ENCODE data around the gene KLHL1.
A peak's percentile ranks its signal among the peaks of the same experiment; 100 is the strongest.

KLHL1 gene

GRCh38 chr13:69857183-69857821 lies 250.9 kb downstream of the KLHL1 start:
- DNase-seq: peak; percentile 9

- no peak for DNase-seq
These were observed 251.9 kb downstream of the KLHL1 start for GRCh38 chr13:69856331-69856730.

GRCh38 chr13:69828527-69828926 lies 279.7 kb downstream of the KLHL1 start:
- no peak for DNase-seq

GRCh38 chr13:69820180-69820579 lies 288.1 kb downstream of the KLHL1 start:
- DNase-seq: no peak

GRCh38 chr13:69817333-69817869 lies 290.9 kb downstream of the KLHL1 start:
- no peak for DNase-seq

DNA sequence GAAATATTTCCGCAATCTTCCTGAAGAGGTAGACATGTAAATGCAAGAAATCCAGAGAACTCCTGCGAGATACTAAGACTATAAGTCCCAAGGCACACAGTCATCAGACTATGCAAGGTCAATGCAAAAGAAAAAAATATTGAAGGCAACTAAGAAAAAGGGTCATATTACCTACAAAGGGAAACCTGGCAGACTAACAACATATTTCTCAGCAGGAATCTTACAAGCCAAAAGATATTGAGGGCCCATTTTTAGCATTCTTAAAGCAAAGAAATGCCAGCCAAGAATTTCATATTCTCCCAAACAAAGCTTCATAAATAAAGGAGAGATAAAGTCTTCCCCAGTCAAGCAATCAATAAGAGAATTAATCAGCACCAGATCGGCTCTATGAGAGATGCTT lies 299.1 kb downstream of the KLHL1 start:
- no peak for DNase-seq

DNA sequence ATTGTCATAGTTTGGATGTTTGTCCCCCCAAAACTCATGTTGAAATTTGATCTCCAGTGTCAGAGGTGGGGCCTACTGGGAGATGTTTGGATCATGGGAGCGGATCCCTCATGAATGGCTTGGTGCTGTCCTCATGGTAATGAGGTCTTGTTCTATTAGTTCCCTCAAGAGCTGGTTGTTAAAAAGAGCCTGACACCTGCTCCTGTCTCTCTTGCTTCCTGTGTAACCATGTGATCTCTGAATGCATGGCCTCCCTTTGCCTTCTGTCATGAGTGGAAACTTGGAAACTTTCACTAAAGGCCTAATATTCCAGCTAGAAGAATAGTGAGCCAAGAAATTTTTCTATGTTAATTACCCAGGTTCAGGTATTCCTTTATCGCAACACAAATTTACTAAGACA lies 312.0 kb downstream of the KLHL1 start:
- no peak for DNase-seq

DNA sequence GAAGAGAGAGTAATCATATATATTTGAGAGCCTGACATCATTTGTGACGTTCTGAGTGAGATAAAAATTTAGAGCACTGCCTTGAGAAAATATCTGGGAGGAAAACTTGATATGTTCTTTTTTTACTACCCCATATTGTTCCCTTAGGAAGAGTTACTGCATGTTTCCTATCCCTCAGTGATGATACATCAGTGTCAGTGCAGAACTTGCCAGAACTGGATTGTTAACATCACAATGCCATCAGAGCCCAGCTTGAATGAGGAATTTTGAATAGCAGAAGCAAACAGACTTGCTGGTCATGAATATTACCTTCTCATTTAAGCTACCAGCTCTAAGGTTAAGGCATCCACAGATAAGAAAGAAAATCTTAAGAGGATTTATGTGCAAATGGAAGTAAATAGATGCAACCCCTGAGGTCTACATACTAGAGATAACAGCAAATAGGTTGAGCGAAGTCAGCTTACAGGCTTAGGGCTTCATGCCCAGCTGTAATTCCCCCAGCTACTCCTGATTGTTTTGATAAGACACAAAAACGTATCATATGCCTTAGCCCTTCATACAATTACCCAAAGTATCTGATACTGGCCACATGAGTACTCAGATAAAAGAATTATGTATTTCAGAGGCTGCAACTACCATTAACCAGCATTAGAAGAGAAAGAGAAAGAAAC lies 314.3 kb downstream of the KLHL1 start:
- no peak for DNase-seq

DNA sequence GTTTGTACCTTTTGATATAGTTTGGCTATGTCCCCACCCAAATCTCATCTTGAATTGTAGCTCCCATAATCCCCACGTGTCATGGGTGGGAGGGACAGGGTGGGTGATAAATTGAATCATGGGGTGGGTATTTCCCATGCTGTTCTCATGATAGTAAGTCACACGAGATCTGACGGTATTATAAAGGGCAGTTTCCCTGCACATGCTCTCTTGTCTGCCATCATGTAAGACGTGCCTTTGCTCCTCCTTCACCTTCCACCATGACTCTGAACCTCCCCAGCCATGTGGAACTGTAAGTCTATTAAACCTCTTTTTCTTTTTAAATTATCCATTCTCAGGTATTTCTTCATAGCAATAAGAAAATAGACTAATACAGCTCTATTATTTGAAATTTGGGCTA lies 331.3 kb downstream of the KLHL1 start:
- no peak for DNase-seq

DNA sequence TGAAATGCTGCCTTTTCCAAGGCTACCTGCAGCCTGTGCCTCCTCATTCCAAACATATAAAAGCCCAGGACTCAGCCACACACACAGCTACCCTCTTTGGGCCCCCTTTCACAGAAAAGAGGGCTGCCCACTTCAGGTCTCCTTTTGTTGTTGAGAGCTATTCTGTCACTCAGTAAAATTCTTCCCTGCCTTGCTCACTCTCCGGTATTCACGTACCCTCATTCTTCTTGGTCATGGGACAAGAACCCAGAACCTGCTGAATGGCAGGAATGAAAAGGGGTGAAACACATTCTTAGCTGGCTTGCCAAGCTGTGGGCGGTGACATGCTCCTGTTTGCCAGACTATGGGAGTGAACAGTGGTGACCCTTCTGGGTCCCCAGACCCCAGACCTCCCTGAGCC lies 338.6 kb downstream of the KLHL1 start:
- DNase-seq: no peak

DNA sequence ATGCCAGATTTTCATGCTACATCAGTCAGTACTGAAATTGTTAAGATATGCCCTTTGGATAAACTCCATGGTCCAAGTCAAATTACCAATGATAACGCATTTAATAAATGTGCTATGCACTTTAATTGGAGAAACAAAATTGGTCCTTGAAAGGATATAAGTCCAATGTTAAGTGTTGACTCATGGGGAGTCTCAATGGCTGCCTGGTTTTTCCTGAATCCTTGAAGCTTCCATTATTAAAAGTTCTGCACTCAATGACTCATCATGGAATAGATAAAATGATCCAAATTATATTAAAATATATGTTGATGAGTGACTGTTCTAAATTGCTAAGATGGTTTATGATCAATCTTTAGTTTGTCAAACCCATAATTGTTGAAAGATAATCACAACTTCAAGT lies 346.7 kb downstream of the KLHL1 start:
- no peak for DNase-seq

- DNase-seq: no peak
These were observed 353.2 kb downstream of the KLHL1 start for GRCh38 chr13:69755101-69755500.

GRCh38 chr13:69751259-69751658 lies 357.0 kb downstream of the KLHL1 start:
- DNase-seq: no peak

DNA sequence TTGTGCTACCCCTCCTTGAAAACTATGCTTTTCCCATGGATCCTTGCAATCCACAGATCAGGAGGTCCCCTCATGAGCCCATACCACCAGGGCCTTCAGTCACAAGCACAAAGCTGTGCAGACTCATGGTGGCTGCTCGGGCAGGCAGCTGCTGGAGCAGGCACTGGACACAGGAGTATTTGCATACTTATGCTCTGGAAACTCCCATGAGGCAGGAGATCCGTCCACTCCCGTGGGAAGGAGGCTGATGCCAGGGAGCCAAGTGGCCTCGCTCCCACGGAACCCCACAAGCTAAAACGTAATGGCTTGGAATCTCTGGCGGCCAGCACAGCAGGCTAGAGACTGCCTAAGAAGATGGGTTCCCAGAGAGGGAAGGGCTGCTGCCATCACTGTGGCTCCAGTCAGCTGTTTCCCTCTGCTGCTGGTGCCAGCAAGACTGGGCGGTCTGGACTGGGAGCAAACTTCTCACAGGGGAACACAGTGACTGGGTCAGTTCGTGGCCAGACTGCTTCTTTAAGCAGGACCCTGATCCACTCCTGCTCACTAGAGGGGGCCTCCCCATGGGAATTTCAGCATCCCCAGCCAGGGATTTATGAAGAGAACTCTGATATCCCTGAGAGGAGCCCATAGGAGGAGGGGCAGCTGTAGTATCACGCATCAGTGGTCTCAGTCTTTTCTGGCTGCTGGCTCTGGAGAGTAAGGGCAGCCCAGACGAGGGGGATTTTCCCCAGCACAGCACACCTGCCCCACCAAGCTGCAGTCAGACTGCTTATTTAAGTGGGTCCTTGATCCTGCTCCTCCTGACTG lies 370.9 kb downstream of the KLHL1 start:
- no peak for DNase-seq

DNA sequence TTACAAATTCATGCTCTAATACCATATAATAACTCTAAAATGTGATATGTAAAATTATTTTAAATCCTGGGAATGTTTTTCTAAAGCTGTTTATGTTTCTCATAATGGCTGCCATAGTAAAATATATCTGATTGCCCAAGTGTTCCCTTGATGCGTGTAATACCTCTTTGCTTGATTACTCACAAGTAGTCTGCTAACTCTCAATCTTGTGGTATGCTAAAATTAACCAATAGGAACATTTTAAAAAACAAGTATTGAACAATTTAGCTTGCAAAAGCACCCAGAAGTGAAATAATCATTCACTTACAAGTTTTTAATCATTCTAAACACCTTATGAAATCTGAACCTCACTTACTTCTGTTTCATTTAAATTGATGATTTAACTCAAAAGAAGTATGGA lies 386.6 kb downstream of the KLHL1 start:
- no peak for DNase-seq

DNA sequence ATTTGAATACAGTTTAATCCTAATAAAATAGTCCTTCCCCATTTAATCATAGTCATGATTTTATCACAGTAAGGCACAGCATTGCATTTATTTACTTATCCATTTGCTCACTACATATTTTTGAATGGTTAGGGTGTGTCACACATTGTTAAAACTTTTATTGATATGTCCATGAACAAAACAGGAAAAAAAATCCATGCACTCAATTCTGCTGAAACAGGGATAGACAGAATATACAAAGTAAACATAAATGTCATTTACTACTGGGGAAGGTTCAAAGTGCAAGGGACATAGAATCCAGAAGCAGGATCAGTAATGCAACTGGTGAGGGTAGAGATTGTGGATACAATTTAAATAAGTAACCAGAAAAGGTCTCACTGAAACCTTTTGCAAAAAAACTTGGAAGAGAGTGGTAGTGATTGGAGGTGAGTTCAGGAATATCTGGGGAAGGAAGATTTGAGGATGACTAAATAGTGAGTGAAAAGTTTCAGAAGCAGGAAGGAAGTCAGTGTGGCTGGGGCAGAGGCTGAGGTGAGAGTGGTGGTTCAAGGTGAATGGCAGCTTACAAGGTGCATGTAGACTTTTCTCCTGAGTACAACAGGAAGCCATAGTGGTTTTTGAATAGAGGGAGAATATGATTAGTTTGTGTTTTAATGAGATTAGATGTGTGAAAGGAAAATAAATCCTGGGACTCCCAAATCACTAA lies 387.8 kb downstream of the KLHL1 start:
- no peak for DNase-seq

DNA sequence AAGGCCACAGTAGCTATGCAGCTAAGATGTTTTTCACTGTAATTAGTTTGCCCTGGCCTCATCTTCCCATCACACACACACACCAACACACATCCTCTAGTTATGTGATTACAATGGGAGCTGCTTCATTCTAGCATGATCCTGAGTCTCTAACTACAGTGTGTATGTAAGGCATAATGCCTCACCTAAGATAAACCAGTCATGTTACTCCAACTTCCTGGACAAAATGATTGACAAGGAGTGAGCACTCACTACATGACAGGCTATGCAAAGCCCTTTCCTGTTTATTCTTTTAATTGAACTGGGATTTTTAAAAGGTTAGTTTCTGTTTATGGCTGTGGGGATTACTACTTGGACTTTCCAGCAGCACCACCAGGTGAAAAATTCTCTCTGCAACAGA lies 401.4 kb downstream of the KLHL1 start:
- no peak for DNase-seq

GRCh38 chr13:69704311-69704710 lies 403.9 kb downstream of the KLHL1 start:
- no peak for DNase-seq

- DNase-seq: no peak
These were observed 417.3 kb downstream of the KLHL1 start for GRCh38 chr13:69690999-69691398.

- no peak for DNase-seq
These were observed 424.1 kb downstream of the KLHL1 start for GRCh38 chr13:69683921-69684686.

GRCh38 chr13:69681722-69682121 lies 426.5 kb downstream of the KLHL1 start:
- no peak for DNase-seq

- no peak for DNase-seq
These were observed 430.9 kb downstream of the KLHL1 start for GRCh38 chr13:69677343-69677742.

All from NCI-H1436 treated with DMSO at 0.1 percent for 48 hours (cell line).